PFSK-1 (cell line): Measurements from ENCODE around the gene LINC00632.

Source experiments
- POLR2AphosphoS5 ChIP-seq: IDR thresholded peaks from 2 replicates; pipeline ENCODE4 v1.6.1; 2012; ENCODE audit warnings: low read depth, mild to moderate bottlenecking, control low read depth, low read length, moderate library complexity
- TAF1 ChIP-seq: IDR thresholded peaks from 2 replicates; pipeline ENCODE4 v1.6.1; 2012; ENCODE audit warnings: low read length, control low read depth, borderline replicate concordance; ENCODE audit not compliant: insufficient read depth

DNA sequence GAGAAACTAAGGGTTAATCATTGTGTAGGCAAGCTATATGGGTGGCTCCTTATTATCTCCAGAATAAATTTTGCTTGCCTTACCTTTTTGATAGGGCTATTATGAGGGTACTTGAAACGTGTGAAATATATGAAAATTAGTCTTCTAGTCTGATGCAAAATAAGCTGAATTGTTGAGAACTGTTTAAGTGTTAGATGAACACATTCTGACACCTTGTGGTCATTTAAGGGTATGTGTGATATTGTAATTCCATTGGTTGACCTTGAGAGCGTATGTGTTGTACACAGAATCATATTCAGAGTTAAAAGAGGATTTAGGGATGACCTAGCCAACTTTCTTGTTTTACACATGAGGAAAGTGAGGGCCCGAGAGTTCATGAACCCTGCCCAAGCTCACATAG is 44.6 kb upstream of the LINC00632 start:
- TF ChIP-seq POLR2AphosphoS5 = no peak
- TF ChIP-seq TAF1 = no peak
